ENCODE results near the gene ZIC2. TPM values are rescaled to one million over a fixed set of nuclear protein-coding genes. Genes with fewer than 3 reads are reported as not detected.
A peak's percentile ranks its signal among the peaks of the same experiment; 100 is the strongest.

The ZIC2 gene
- total RNA-seq, 1 experiment from 2014 or later: 2.2 TPM

DNA sequence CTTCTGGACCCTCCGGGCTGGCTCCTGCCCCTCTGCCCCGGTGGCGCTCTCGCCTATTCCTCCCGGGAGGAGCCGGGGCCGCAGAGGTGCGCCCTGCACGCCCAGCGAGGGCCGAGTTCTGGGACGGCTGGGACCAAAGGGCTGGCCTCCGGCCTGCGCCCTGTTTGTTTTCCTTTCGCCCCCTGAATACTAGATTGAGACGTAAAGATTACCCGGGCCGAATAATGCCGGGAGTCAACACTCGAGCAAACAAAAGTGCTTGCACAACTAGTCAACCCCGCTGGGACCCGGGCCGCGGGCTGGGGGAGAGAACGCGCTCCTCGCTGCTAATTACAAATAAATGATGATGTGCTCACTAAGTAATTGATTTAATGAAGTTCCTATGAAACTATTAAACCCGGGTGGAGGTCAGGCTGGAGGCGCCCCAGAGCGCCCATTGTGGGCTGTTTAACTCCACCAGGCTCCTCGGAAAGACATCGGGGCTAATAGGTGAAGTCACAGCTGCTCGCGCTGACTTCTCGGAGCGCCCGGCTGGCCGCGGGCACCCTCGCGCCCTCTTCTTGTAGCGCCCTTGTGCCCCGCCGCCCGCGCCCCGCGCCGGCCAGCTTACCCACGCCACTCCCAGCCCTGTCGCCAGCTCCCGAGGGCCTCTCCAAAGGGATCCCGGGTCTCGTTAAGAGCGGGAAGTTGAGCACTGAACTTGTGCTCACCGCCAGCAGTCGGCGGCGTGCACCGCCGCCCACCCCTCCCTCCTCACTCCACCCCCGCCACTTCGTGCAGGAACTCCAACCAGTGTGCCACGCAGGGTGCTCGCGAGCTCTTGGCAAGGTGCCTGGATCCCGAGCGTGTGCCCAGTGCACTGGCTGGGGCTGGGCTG lies 24.9 kb upstream of the ZIC2 start:
- in situ Hi-C loops (cut with HindIII; ENCODE audit: low pct_unique_long_range_greater_than_20kb, low sequenced_read_pairs): no loop called here
- no peak for DNase-seq (ENCODE audit: low read depth, low spot score)

DNA sequence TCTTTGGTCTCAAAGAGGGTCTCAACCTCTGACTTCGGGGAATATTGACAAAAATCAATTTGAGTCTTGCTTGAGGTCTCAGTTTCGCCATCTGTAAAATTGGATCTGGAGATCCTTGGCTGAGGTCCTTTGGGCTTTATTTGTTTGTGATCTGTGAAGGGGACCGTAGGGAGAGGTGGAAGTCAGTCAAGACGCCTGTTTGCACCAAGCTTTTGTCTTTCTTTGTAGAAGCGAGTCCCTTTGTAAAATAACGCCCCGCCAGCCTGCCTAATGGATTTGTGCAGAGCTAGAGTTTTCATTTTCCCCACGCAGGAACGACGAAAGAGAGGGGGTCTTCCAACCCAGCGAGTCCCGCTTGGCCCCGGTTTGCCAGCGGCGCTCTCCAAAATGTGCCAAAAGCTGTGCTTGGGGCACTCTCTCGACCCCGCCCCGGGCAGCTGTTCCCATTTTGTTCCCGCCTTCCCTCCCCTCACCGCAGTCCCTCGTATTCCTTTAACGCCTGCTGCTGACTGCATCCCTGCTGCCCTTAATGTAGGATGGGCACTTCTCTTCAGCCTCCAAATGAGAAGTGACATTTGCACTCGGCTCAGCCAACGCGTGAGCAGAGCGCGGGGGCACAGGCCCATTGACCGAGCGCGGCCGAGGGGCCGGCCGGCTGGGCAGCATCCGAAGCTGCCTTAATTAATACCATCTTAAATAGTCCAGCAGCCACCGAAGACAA lies 23.0 kb upstream of the ZIC2 start:
- in situ Hi-C loops (cut with HindIII; ENCODE audit: low pct_unique_long_range_greater_than_20kb, low sequenced_read_pairs): no loop called here
- DNase-seq (ENCODE audit: low read depth, low spot score): no peak

DNA sequence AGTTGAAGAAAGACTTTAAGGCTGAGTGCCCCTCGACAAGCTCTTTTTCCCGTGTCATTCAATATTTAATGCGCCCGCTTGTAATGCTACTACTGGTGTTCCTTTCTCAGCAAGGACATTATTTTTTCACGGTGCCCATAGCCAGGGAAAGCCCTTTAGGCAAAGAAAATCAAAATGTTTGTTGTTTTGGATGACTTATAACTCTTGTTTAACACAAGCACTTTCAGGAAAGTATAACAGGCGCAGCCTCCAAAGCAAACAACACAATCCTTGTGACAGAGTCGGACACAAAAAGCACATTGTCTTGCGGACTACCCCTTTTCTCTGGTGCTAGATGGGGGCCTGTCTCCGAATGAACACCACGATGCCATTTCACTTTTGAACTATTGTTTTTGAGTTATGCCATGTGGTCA lies 22.5 kb upstream of the ZIC2 start:
- DNase-seq (ENCODE audit: low read depth, low spot score): peak; percentile 91
- in situ Hi-C loops (cut with HindIII; ENCODE audit: low pct_unique_long_range_greater_than_20kb, low sequenced_read_pairs): no loop called here

DNA sequence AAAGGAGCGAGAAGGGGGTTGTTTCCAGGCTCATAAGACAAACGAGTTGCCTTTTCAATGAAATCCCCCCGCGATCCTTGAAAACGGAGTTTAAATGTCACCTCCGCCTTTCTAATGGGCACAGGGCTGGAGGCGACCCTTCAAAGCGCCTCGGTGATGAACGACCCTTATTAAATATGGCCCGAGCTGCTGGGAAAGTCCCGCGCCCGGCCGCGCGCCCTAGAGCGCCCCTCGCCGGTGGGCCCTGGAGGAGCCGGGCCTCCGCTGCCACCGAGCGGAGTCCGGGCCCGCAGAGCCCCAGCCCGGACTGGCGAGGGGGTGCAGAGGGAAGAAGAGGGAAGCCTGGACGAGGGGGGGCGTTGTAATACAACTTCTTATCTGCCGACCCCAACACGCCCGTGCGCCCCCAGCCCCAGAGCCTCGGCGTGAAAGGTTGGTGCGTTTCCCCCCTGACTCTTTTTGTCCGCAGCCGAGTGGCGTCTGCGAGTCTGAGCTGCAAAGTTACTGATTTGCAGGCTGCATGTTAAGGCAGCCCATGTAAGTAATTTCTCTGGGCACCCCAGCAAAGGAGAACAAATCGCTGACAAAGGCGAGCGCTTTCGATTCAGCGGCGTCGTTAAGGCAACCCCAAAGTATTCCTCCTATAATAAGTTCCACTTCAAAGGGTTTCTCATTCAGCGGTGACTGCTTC lies 21.9 kb upstream of the ZIC2 start:
- in situ Hi-C loops (cut with HindIII; ENCODE audit: low pct_unique_long_range_greater_than_20kb, low sequenced_read_pairs): no loop called here
- DNase-seq (ENCODE audit: low read depth, low spot score): no peak

DNA sequence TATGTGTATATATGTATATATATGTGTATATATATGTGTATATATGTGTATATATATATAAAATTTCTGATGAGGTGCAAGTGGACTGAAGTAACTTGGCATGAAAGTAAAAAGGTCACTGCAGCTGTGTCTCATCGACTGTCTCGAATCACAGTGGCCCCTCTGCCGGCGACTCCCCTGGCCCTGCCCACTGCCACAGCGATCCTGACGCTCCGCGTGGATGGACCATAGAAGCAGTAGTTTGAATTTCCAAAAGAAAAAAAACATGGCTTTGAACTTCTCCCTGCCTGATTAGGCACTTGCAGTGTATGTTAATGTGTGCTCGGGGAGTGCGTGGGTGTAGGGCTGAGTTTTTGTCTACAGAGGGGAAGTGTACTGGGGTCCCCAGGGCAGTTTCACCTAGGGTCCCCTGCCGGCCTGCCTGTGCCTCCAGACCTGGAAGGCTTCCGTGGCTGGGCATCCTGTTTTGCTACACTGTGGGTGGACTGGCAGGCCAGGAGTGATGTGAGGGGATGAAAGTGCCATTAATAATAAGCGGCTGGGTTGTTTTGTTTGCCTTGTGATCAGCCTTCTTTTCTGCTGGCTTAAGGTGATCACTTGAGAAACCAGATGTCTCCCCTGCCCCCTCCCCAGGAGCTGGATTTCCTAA lies 20.8 kb upstream of the ZIC2 start:
- in situ Hi-C loops (cut with HindIII; ENCODE audit: low pct_unique_long_range_greater_than_20kb, low sequenced_read_pairs): no loop called here
- DNase-seq (ENCODE audit: low read depth, low spot score): no peak

DNA sequence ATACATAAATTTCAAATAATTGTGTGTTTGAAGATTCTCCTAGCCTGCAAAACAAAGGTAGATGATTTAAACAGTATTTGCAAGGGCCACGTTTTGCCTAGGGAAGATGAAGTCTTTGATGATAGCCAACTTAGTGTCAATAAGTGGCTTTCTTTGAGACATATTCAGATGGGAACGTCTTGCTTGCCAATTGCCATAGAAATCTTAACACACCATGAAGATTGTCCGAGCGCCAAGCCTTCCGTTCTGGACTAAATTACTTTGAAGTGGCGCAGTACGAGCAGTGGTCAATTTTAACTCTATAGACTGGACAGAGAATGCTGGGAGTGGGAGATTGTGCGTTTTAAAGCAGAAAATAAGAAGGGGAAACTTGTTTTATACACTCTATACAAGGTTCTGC lies 19.9 kb upstream of the ZIC2 start:
- in situ Hi-C loops (cut with HindIII; ENCODE audit: low pct_unique_long_range_greater_than_20kb, low sequenced_read_pairs): no loop called here
- no peak for DNase-seq (ENCODE audit: low read depth, low spot score)

DNA sequence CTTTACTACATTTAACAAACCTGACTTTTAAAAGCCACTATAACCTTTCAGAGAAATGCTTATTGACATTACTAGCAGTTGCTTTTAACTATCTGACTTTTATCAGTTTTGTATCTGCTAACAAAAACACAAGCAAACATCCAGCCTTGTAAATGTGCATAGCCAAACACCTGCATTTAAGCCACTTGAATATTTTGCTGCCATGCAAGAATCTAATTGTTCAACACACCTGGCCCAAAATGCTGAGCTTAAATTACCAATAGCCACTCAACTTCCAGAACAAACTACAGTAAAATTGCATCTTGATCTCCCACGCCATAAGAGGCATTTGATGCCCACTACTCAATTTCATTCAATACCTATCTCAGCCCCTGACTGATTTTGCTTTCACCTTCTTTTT lies 19.3 kb upstream of the ZIC2 start:
- in situ Hi-C loops (cut with HindIII; ENCODE audit: low pct_unique_long_range_greater_than_20kb, low sequenced_read_pairs): no loop called here
- no peak for DNase-seq (ENCODE audit: low read depth, low spot score)

DNA sequence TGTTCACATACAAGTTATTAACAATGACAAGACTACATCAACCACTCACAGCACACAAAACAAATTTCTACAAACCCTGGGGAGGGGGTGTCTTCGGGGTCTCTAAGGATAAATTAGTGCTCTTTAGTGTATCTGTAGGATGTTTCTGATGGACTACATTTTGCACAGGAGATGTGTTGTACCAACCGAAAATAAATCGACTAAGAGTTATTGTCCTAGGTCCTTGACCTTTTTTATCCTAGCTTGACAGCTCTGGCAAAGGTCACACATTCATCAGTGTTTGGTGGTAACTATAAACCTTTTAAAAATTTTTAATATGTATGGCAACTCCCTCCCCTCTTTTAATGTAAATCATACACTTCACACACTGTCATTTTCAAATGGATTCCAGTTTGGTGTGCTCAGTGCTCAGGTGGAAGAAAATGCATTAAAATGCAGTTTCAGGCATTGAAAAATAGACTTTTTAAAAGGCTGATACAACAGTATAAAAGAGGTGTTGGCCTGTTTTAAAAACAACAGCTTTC lies 17.7 kb upstream of the ZIC2 start:
- DNase-seq (ENCODE audit: low read depth, low spot score): no peak
- in situ Hi-C loops (cut with HindIII; ENCODE audit: low pct_unique_long_range_greater_than_20kb, low sequenced_read_pairs): no loop called here

DNA sequence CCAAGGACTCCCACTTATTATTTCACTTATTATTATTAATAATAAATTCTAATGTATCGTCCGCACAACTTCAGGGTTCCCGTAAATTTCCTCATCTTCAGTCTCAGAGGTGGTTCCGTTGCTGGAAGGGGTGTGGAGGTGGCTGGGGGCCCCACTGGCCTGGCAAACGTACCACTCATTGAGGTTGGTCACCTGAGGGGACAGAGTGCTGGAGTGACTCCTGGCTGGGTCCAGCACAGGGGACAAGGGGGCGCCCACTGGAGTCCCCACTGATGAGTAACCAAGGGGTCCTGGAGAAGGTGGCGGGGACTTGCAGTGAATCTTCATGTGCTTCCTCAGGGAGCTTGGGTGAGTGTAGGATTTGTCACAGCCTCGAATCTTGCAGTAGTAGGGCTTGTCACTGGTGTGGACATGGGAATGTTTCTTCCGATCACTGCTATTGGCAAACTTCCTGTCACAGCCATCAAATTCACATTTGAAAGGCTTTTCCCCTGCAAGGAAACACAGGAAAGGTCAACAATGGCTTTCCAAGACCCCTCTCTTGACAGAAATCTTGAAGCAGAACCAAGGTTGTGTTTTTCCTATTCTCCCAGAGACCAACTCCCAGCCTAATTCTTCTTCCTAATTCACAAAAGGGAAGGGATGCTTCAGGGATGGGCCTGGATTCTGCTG lies 16.1 kb upstream of the ZIC2 start:
- no peak for DNase-seq (ENCODE audit: low read depth, low spot score)
- in situ Hi-C loops (cut with HindIII; ENCODE audit: low pct_unique_long_range_greater_than_20kb, low sequenced_read_pairs): no loop called here

DNA sequence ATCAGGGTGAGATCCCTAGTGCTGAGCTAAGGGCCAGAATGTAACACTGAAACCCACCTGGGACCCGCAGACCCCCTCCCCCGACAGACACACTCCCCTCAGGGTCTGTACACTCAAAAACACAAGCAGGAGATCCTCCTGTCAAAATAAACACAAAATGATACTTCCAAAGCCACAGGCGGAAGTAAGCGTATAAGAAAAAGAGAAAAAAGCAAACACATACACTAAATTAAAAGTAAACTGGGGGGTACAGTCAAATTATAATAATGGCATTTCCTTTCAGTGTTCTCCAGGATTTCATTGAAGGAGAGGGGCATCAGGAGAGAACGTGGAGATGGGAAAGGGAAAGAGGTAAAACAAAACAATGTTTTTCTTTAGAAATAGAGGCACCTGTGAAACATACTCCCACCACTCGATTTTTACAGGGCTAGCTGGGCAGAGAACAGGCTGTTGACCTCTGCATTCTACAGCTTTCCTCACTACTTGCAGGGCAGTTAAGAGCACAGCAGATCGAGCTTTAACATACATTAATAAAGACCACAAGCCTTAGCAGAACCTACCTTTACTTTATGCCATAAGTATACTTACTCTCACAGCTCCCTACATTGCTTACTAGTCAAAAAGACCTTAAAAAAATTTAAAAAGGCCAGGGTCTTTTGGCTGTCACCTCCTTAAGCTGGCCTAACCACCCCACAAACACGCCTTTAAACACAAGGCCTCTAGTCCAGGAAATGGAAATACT lies 15.3 kb upstream of the ZIC2 start:
- no peak for DNase-seq (ENCODE audit: low read depth, low spot score)

DNA sequence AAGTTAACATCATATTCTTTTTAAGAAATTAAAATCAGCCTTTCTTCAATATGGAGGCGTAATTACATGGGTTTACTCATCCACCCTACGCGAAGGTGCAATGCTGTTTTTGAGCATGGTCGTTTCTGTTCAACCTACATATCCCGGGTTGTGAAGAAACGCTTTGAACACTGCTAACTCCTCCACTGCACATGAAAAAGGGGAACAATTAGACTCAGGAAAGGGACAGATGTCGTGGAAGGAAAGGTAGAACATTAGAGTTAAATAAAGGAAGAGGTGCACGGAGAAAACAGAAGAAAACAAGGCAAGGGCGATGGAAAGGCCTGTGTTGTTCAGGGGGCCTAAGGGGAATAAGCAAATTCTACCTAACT lies 14.1 kb upstream of the ZIC2 start:
- in situ Hi-C loops (cut with HindIII; ENCODE audit: low pct_unique_long_range_greater_than_20kb, low sequenced_read_pairs): no loop called here
- DNase-seq (ENCODE audit: low read depth, low spot score): no peak

More for the DNA sequence above, 15.3 kb upstream of the ZIC2 start:
- in situ Hi-C loops (cut with HindIII; ENCODE audit: low pct_unique_long_range_greater_than_20kb, low sequenced_read_pairs): no loop called here

DNA sequence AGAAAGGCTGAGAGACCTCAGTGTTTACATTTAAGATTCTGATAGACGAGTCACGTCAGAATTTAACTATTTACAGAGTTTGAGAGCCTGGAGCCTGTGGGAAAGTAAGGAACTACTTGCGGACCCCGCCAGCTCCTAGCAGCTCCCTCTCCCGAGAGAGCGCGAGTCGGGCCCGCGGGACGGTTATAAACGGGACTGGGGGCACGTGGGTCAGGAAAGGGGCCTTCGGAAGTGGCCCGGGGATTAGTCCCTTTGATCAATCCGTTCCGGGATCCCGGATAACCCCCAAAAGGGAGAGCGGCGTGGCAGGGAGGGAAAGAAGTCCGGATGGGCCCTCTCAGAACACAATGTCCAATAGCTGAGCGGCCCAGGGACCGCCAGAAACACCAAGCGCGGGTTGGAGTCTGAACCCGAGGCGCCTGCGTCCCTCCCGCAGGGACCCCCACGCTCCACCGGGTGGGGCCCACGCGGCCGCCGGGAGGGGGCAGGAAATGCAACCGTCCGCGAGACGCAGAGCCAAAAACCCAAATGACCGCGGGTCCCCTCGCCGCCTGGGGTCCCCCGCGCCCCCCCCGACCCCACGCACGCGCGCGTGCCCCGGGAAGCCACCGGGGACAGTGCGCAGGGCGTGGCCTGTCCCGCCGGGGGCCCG lies 13.6 kb upstream of the ZIC2 start:
- in situ Hi-C loops (cut with HindIII; ENCODE audit: low pct_unique_long_range_greater_than_20kb, low sequenced_read_pairs): no loop called here
- no peak for DNase-seq (ENCODE audit: low read depth, low spot score)

DNA sequence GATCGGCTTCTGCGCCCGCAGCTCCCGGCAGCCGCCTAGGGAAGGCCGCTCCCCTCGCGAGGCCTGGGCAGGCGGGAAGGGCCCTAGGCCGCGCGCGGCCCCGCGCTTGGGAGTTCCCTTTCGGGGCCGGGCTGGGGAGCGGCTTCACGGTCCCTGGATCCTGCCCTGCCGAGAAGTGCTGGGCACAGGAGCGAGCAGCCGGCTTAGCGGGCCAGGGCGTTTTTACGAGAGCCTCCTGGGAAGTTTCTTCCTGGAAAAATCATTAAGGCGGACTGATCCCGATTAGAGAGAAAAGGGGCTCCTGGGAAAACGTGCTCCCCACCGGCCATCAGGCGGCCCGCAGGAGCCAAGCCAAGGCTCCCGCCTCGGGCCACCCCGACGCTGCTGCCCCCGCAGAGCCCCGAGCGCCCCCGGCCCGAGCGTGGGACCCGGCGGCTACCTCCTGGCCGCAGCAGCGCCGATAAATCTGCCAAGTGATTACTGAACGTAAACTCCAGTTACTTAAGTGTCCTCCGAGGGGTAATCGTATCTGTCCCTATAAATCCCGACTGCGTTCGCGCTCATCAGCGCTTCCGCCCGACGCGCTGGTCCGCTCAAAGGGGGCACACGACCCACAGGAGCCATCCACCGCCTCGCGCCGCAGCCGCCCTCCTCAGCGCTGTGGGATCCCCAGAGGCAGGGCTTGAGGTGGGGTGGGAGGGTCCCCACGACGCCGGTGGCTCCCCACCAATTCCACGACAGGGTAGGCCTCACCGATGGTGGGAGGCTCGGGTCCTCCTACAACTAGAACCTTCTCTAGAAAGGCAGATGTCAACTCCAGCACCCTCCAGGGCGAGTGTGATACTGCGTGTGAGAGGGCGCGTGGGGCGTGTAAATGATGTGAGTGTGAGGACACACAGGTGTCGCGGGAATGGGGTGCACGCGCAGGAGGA lies 12.8 kb upstream of the ZIC2 start:
- in situ Hi-C loops (cut with HindIII; ENCODE audit: low pct_unique_long_range_greater_than_20kb, low sequenced_read_pairs): no loop called here
- no peak for DNase-seq (ENCODE audit: low read depth, low spot score)

DNA sequence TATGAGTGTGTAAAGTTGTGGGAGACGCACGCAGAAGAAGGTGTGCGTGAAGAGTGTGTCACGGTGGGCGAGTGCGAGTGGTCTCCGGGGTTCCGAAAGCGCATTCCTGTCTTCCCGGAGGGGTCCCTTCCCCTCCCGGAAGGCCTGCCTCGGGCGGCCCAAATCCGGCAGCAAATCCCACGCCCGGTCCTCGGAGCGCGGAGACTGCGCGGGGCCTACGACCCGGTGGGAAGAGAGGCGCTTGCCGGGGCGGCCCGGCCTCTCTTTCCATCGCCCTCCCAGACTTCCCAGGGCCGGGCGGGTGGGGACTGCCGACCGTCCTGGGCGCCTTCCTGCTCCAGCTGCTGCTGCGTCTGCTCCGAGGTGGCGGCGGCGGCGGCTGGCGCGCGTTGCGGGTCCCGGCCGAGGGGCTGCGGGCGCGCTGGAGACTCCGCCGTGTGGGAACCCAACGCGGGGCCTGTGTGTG lies 12.1 kb upstream of the ZIC2 start:
- no peak for DNase-seq (ENCODE audit: low read depth, low spot score)
- in situ Hi-C loops (cut with HindIII; ENCODE audit: low pct_unique_long_range_greater_than_20kb, low sequenced_read_pairs): no loop called here

DNA sequence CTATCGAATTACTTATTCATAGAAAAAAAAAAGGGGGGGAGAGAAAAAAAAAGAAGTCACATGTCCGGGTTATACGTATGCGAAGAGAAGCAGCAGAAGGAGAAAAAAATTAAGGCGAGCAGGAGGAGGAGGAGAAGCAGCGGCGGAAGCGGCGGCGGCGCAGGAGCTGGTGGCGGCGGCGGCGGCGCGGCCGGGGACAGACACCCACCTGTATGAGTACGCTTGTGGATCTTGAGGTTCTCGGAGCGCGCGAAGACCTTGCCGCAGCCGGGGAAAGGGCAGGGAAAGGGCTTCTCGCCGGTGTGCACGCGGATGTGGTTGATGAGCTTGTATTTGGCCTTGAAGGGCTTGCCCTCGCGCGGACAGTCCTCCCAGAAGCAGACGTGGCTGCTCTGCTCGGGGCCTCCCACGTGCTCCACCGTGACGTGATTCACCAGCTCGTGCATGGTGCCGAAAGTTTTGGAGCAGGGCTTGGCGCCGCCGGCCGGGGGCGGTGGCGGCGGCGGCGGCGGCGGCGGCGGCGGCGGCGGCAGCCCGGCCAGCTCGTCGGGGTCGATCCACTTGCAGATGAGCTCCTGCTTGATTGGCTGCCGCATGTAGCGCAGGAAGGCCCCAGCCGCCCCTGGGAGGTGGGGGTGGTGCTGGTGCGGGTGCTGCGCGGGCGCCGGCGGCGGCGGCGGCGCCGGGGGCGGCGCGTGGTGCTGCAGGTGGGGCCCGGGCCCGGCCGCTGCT lies 11.5 kb upstream of the ZIC2 start:
- in situ Hi-C loops (cut with HindIII; ENCODE audit: low pct_unique_long_range_greater_than_20kb, low sequenced_read_pairs): no loop called here
- DNase-seq (ENCODE audit: low read depth, low spot score): peak; percentile 77
